HCT116 (cell line): Measurements from ENCODE around the gene PAFAH1B1. TPM values are rescaled to one million over a fixed set of nuclear protein-coding genes. Genes with fewer than 3 reads are reported as not detected.

ENCODE experiments used
- ATAC-seq: fragments of 200-7000 bp; cut with Tn5 transposase; 2 replicates; pipeline ENCODE4 v1.9.1; 2020; ENCODE audit warnings: mild to moderate bottlenecking, moderate library complexity
- BruUV-seq: library from RNA; stranded (reverse); fragments of 400-500 nt; replicated peaks from 2 replicates; lab custom pipeline; 2021; lab: Mats Ljungman, UMichigan
- CTCF ChIA-PET: fragments of 300-600 bp; sonication (Branson Sonifier 250); formaldehyde crosslinking; loops from one replicate; lab custom pipeline; 2021; ENCODE audit warnings: antibody characterized with exemption; lab: Charles Lee
- POLR2A ChIA-PET: fragments of 300-600, 350-600 bp; sonication (Branson Sonifier 250); formaldehyde crosslinking; loops from one replicate; lab custom pipeline; 2021; ENCODE audit warnings: antibody characterized with exemption; lab: Charles Lee
- RAD21 ChIA-PET, 2 experiments: fragments of 300-600 bp; sonication (Branson Sonifier 250); formaldehyde crosslinking; loops; one replicate each; lab custom pipeline; 2023; ENCODE audit warnings: low total read pairs in 2 of 2; ENCODE audit not compliant: uncharacterized antibody in 2 of 2, unreplicated experiment in 2 of 2, low non-redundant PET in 1 of 2; lab: Charles Lee
- DNase-seq: peaks from one replicate; pipeline ENCODE4 v3.0.0-alpha.2; 2010; ENCODE audit warnings: low read depth, low spot score
- H2AFZ ChIP-seq: fragments of 200-600 bp; shearing (Covaris generic), sonication (generic); 2 replicates; pipeline ENCODE4 v1.6.1; 2017; ENCODE audit warnings: low read depth, mixed run types, mixed read lengths, antibody characterized with exemption, low read length; ENCODE audit not compliant: poor library complexity, severe bottlenecking
- H3K27ac ChIP-seq: 2 replicates; pipeline ENCODE4 v1.5.1; 2012; ENCODE audit warnings: low read depth, low read length
- H3K27me3 ChIP-seq: fragments of 200-600 bp; sonication (generic); 2 replicates; pipeline ENCODE4 v1.6.1; 2016; ENCODE audit warnings: mixed run types, low read length, mixed read lengths; ENCODE audit not compliant: insufficient read depth
- H3K36me3 ChIP-seq, 2 experiments: fragments of 200-500 bp in 1 of 2; fragments of 200-600 bp in 1 of 2; sonication (Bioruptor generic) in 1 of 2; sonication (generic) in 1 of 2; 2 replicates each; pipeline versions ENCODE4 v1.5.1 to v1.6.1; 2014 to 2016; ENCODE audit warnings: low read length in 2 of 2, inconsistent platforms in 1 of 2, mixed read lengths in 1 of 2, mixed run types in 1 of 2; ENCODE audit not compliant: insufficient read depth in 2 of 2, control insufficient read depth in 1 of 2
- H3K4me1 ChIP-seq, 2 experiments: fragments of 200-600 bp in 1 of 2; sonication (generic) in 1 of 2; 2 replicates each; pipeline versions ENCODE4 v1.5.1 to v1.6.1; 2012 to 2017; ENCODE audit warnings: low read length in 2 of 2, inconsistent platforms in 1 of 2, mild to moderate bottlenecking in 1 of 2, mixed read lengths in 1 of 2, mixed run types in 1 of 2, moderate library complexity in 1 of 2; ENCODE audit not compliant: insufficient read depth in 2 of 2, control insufficient read depth in 1 of 2
- H3K4me2 ChIP-seq: fragments of 200-600 bp; sonication (generic); 2 replicates; pipeline ENCODE4 v1.6.1; 2017; ENCODE audit warnings: mixed run types, low read length, mixed read lengths
- H3K4me3 ChIP-seq, 2 experiments: fragments of 200-600 bp in 1 of 2; sonication (generic) in 1 of 2; replicated peaks in 1 of 2; 2 replicates each; pipeline ENCODE4 v1.5.1; 2011 to 2016; ENCODE audit warnings: low read length in 2 of 2, control low read depth in 1 of 2, low read depth in 1 of 2, mild to moderate bottlenecking in 1 of 2, mixed read lengths in 1 of 2, mixed run types in 1 of 2
- H3K79me2 ChIP-seq: fragments of 200-600 bp; sonication (generic); 2 replicates; pipeline ENCODE4 v1.6.1; 2017; ENCODE audit warnings: mild to moderate bottlenecking, mixed run types, low read length, moderate library complexity, mixed read lengths; ENCODE audit not compliant: insufficient read depth
- H3K9ac ChIP-seq: fragments of 200-600 bp; sonication (generic); 2 replicates; pipeline ENCODE4 v1.6.1; 2016; ENCODE audit warnings: low read length, mixed read lengths
- H3K9me2 ChIP-seq: fragments of 200-600 bp; sonication (generic), shearing (Covaris generic); 2 replicates; pipeline ENCODE4 v1.6.1; 2017; ENCODE audit warnings: mixed run types, mild to moderate bottlenecking, moderate library complexity; ENCODE audit not compliant: insufficient read depth
- H3K9me3 ChIP-seq, 2 experiments: fragments of 200-500 bp in 1 of 2; fragments of 200-600 bp in 1 of 2; sonication (Bioruptor generic) in 1 of 2; sonication (generic) in 1 of 2; 2 replicates each; pipeline ENCODE4 v1.6.1; 2014 to 2017; ENCODE audit warnings: low read length in 2 of 2, mixed read lengths in 2 of 2, inconsistent platforms in 1 of 2, low read depth in 1 of 2, mild to moderate bottlenecking in 1 of 2, mixed run types in 1 of 2, moderate library complexity in 1 of 2; ENCODE audit not compliant: control insufficient read depth in 1 of 2, insufficient read depth in 1 of 2
- H4K20me1 ChIP-seq: fragments of 200-600 bp; sonication (generic), shearing (Covaris generic); 2 replicates; pipeline ENCODE4 v1.6.1; 2017; ENCODE audit warnings: mixed run types, mild to moderate bottlenecking, moderate library complexity; ENCODE audit not compliant: insufficient read depth
- EZH2 ChIP-seq: fragments of 200-600 bp; sonication (generic); IDR thresholded peaks from 2 replicates; pipeline ENCODE4 v1.6.1; 2017; ENCODE audit warnings: antibody characterized with exemption, mixed run types
- JUND ChIP-seq: IDR thresholded peaks from 2 replicates; pipeline ENCODE4 v1.6.1; 2012
- SP1 ChIP-seq: IDR thresholded peaks from 2 replicates; pipeline ENCODE4 v1.6.1; 2012; ENCODE audit warnings: low read depth
- SRF ChIP-seq: IDR thresholded peaks from 2 replicates; pipeline ENCODE4 v1.6.1; 2012; ENCODE audit warnings: low read depth
- YY1 ChIP-seq: IDR thresholded peaks from 2 replicates; pipeline ENCODE4 v1.6.1; 2011; ENCODE audit warnings: low read length, low read depth, moderate library complexity, mild to moderate bottlenecking; ENCODE audit not compliant: insufficient replicate concordance; ENCODE audit errors: extremely low read depth
- intact Hi-C: fragments of 100-400 bp; cut with micrococcal nuclease; formaldehyde crosslinking; loops from 2 replicates; pipeline ENCODE4 v1.10.0; 2022
- total RNA-seq: library from RNA; stranded (reverse); gene quantifications from one replicate; pipeline ENCODE4 v1.2.1, GENCODE V29; 2021; ENCODE audit not compliant: unreplicated experiment
- TF ChIP-seq, protein P1 (sequence below), 3 experiments: fragments of 200-600 bp in 1 of 3; sonication (generic) in 1 of 3; IDR thresholded peaks in 2 of 3; conservative IDR thresholded peaks in 1 of 3; 2 replicates each; pipeline ENCODE4 v1.5.1; 2012 to 2017; ENCODE audit warnings: low read depth in 2 of 3, low read length in 2 of 3, antibody characterized with exemption in 1 of 3, borderline replicate concordance in 1 of 3, control low read depth in 1 of 3, mild to moderate bottlenecking in 1 of 3, mixed read lengths in 1 of 3, mixed run types in 1 of 3, moderate library complexity in 1 of 3; ENCODE audit not compliant: insufficient read depth in 1 of 3

PAFAH1B1 gene
- total RNA-seq, 1 experiment from 2014 or later: 113 TPM

DNA sequence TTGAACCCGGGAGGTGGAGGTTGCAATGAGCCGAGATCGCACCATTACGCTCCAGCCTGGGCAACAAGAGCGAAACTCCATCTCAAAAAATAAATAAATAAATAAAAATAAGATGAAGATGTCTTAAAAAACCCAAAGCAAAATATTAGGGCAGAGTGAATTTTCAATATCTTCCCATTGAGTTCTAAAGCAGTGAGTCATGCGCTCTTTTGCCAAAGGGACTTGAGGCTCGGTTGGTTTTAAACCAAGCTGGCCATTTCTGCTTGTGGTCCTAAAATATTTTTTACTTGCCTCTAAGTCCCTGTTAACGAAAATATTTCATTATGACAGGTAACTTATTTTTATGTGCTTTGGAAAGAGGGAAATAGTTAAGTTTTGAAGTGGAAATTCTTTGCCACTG is 4.7 kb downstream of the PAFAH1B1 start:
- intact Hi-C loops: loop anchor here (5.0 to 10.0 kb wide), 2 partner anchors 34 to 77 kb away; no protein-coding TSS in a partner anchor
- no peaks in the 10 kb centered on the region for H3K27me3 ChIP-seq
- H2AFZ ChIP-seq: no peak overlapping the region
- no peak for DNase-seq
- ChIA-PET RAD21 (no interaction called here), CTCF (no interaction called here), POLR2A (no interaction called here)
- ATAC-seq: no peak
- H4K20me1 ChIP-seq: peaks cover 15% of the 10 kb centered on the region; the same call in 1 of the 2 replicates
- H3K27ac ChIP-seq: no peak overlapping the region
- H3K79me2 ChIP-seq: peaks cover 92% of the 10 kb centered on the region
- peaks cover 12 to 19% of the 10 kb centered on the region in 2 experiments for H3K4me1 ChIP-seq
- no peaks in the 10 kb centered on the region for H3K9me3 ChIP-seq
- H3K4me2 ChIP-seq: no peak overlapping the region
- H3K9ac ChIP-seq: no peak overlapping the region
- no TSS peak for BruUV-seq
- no peak overlapping the region for H3K4me3 ChIP-seq
- H3K36me3 ChIP-seq: no peaks in the 10 kb centered on the region; a peak in 2 of 4 replicates
- no peak for TF ChIP-seq SP1
- no peaks in the 10 kb centered on the region for H3K9me2 ChIP-seq

GRCh38 chr17:2602597-2603017 is 9.2 kb downstream of the PAFAH1B1 start:
- BruUV-seq: no TSS peak
- Histone ChIP-seq H3K36me3 (no peaks in the 10 kb centered on the region; a peak in 2 of 4 replicates), H3K79me2 (peaks cover 100% of the 10 kb centered on the region), H3K27ac (no peak overlapping the region), H3K4me2 (no peak overlapping the region), H3K9me2 (no peaks in the 10 kb centered on the region), H3K9ac (no peak overlapping the region), H4K20me1 (peaks cover 25% of the 10 kb centered on the region; the same call in 1 of the 2 replicates), H3K4me1 (peaks cover 0 to 6% of the 10 kb centered on the region in 2 experiments; a peak in 1 of 4 replicates), H3K4me3 (no peak overlapping the region), H3K27me3 (no peaks in the 10 kb centered on the region), H3K9me3 (no peaks in the 10 kb centered on the region), H2AFZ (no peak overlapping the region)
- intact Hi-C loops: no loop called here
- DNase-seq (no peak), ATAC-seq (no peak)
- TF ChIP-seq JUND (no peak), YY1 (no peak), EZH2 (no peak), SRF (no peak)
- TF ChIP-seq, protein P1, sequence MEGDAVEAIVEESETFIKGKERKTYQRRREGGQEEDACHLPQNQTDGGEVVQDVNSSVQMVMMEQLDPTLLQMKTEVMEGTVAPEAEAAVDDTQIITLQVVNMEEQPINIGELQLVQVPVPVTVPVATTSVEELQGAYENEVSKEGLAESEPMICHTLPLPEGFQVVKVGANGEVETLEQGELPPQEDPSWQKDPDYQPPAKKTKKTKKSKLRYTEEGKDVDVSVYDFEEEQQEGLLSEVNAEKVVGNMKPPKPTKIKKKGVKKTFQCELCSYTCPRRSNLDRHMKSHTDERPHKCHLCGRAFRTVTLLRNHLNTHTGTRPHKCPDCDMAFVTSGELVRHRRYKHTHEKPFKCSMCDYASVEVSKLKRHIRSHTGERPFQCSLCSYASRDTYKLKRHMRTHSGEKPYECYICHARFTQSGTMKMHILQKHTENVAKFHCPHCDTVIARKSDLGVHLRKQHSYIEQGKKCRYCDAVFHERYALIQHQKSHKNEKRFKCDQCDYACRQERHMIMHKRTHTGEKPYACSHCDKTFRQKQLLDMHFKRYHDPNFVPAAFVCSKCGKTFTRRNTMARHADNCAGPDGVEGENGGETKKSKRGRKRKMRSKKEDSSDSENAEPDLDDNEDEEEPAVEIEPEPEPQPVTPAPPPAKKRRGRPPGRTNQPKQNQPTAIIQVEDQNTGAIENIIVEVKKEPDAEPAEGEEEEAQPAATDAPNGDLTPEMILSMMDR (IDR thresholded peaks at IDR 0.05 in 2 of 3, conservative IDR thresholded peaks at IDR 0.05 in 1 of 3; ENCODE audit: borderline replicate concordance in 1 of 3, insufficient read depth in 1 of 3, low read depth in 2 of 3, low read length in 2 of 3): no peak
- ChIA-PET POLR2A (no interaction called here), RAD21 (no interaction called here), CTCF (no interaction called here)
